Dermis microvascular lymphatic vessel endothelial cell (primary cell): ENCODE data around the gene BLOC1S6. TPM values are rescaled to one million over a fixed set of nuclear protein-coding genes. Genes with fewer than 3 reads are reported as not detected.
"Not testable (repeated sequence)": the region's sequence is repeated elsewhere in the genome, so short reads cannot be mapped to it uniquely, and the experiment has no call there.

ENCODE experiments used
- DNase-seq, 2 donors: peaks; one replicate each; pipeline versions ENCODE4 v3.0.0 to v3.0.0-alpha.2; 2010; ENCODE audit warnings: low read depth in 2 of 2
- total RNA-seq: library from RNA; depleted of rRNA; stranded (reverse); fragments of >200 nt; gene quantifications from 2 replicates; pipeline ENCODE4 v1.2.1, GENCODE V29; 2014

BLOC1S6 gene
- total RNA-seq, 1 donor from 2014 or later: 56.4 TPM

GRCh38 chr15:45640616-45641015 lies 53.4 kb downstream of the BLOC1S6 start:
- peak; percentile 84 to 98 for DNase-seq

- DNase-seq: peak in 1 of 2 donors; percentile 81
These were observed 54.2 kb downstream of the BLOC1S6 start for GRCh38 chr15:45641374-45641781.

GRCh38 chr15:45641999-45642932 lies 55.1 kb downstream of the BLOC1S6 start:
- peak in 1 of 2 donors; percentile 85 for DNase-seq

- no peak for DNase-seq
These were observed 57.3 kb downstream of the BLOC1S6 start for GRCh38 chr15:45644437-45644836.

- peak in 1 of 2 donors; percentile 50 for DNase-seq
These were observed 58.1 kb downstream of the BLOC1S6 start for GRCh38 chr15:45645026-45645980.

GRCh38 chr15:45646220-45646619 lies 59.0 kb downstream of the BLOC1S6 start:
- no peak for DNase-seq

- no peak for DNase-seq
These were observed 60.6 kb downstream of the BLOC1S6 start for GRCh38 chr15:45647828-45648227.

GRCh38 chr15:45648521-45649200 lies 61.5 kb downstream of the BLOC1S6 start:
- DNase-seq: peak in 1 of 2 donors; percentile 38

- DNase-seq: not testable (repeated sequence)
These were observed 62.8 kb downstream of the BLOC1S6 start for GRCh38 chr15:45650007-45650406.

- DNase-seq: no peak
These were observed 63.8 kb downstream of the BLOC1S6 start for GRCh38 chr15:45650889-45651525.

- no peak for DNase-seq
These were observed 66.7 kb downstream of the BLOC1S6 start for GRCh38 chr15:45653702-45654424.

GRCh38 chr15:45654749-45655148 lies 67.6 kb downstream of the BLOC1S6 start:
- no peak for DNase-seq

GRCh38 chr15:45657254-45657653 lies 70.1 kb downstream of the BLOC1S6 start:
- DNase-seq: no peak

- DNase-seq: no peak
These were observed 70.8 kb downstream of the BLOC1S6 start for GRCh38 chr15:45657764-45658545.

Other genes starting within 250 kb of the BLOC1S6 start
- 0.26 and 0.38 TPM in 2 replicates for gene GATM, start 208.8 kb upstream of the BLOC1S6 start, total RNA-seq
- gene SLC30A4, start 64.6 kb upstream of the BLOC1S6 start, total RNA-seq: 4.6 and 7.7 TPM in 2 replicates
- 142 and 156 TPM in 2 replicates for gene SQOR, start 47.6 kb downstream of the BLOC1S6 start, total RNA-seq